Esophagus squamous epithelium (tissue), 4 donors: Measurements from ENCODE around the gene PTPRT.

Experiments used
- CTCF ChIP-seq, 6 experiments: fragments of 450-650 bp in 4 of 6; fragments of 200-600 bp in 2 of 6; sonication (generic) in 2 of 6; IDR thresholded peaks; one replicate each; pipeline ENCODE4 v1.5.1; 2016 to 2019; ENCODE audit warnings: antibody characterized with exemption in 6 of 6, mild to moderate bottlenecking in 4 of 6, moderate library complexity in 4 of 6
- POLR2A ChIP-seq, 4 donors: fragments of 450-650 bp; IDR thresholded peaks; one replicate each; pipeline ENCODE4 v1.6.1; 2017; ENCODE audit warnings: antibody characterized with exemption in 4 of 4, mild to moderate bottlenecking in 4 of 4, moderate library complexity in 3 of 4

DNA sequence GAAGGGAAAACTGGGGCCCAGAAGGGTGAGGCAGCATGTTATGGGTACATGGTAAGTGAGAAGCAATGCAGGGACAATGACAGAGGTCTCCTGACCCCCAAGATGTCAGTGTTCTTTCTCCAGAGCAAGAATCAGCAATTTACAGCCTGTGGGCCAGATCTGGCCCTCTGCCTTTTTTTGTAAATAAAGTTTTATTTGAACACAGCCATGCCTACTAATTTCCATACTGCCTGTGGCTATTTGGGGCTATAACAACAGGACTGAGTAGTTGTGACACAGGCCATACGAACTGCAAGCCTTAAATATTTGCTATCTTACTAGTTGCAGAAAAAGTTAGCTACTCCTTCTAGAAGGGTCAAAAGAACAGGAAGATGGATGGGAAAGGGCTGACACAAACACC is 52.5 kb downstream of the PTPRT start:
- no peak for TF ChIP-seq CTCF (IDR thresholded peaks at IDR 0.05)
- no peak for TF ChIP-seq POLR2A (IDR thresholded peaks at IDR 0.05)
